ENCODE results near the gene ENTPD7.
"Not testable (repeated sequence)": the region's sequence is repeated elsewhere in the genome, so short reads cannot be mapped to it uniquely, and the experiment has no call there.

ENTPD7 gene

GRCh38 chr10:99733366-99733765, 74.1 kb downstream of the ENTPD7 start:
- Histone ChIP-seq H3K9ac (no peak overlapping the region), H3K27ac (no peak overlapping the region; the same call in 1 of the 2 replicates), H3K79me2 (ENCODE audit: insufficient read depth, low read depth) (peaks cover 10% of the 10 kb centered on the region; the same call in 1 of the 2 replicates), H4K20me1 (ENCODE audit: insufficient read depth) (no peaks in the 10 kb centered on the region), H3K27me3 (ENCODE audit: insufficient read depth, low read depth) (no peaks in the 10 kb centered on the region), H3K4me2 (peak overlapping the region; percentile 58), H2AFZ (ENCODE audit: low read depth) (no peak overlapping the region), H3K36me3 (ENCODE audit: insufficient read depth) (0 out of 2 replicates have a peak, but pooled peaks cover 6% of the 10 kb centered on the region), H3K4me3 (IDR thresholded peaks at IDR 0.05; ENCODE audit: insufficient read depth, low read depth, low read length) (no peak overlapping the region), H3K4me1 (ENCODE audit: low read depth, poor library complexity, severe bottlenecking) (peaks cover 6% of the 10 kb centered on the region)
- no peak for TF ChIP-seq CTCF (conservative IDR thresholded peaks at IDR 0.05; ENCODE audit: low read depth, low read length)

- H4K20me1 ChIP-seq (ENCODE audit: insufficient read depth); H2AFZ ChIP-seq (ENCODE audit: low read depth); H3K9ac ChIP-seq; H3K4me2 ChIP-seq; H3K27me3 ChIP-seq (ENCODE audit: insufficient read depth, low read depth); H3K36me3 ChIP-seq (ENCODE audit: insufficient read depth); H3K4me3 ChIP-seq (IDR thresholded peaks at IDR 0.05; ENCODE audit: insufficient read depth, low read depth, low read length); H3K4me1 ChIP-seq (ENCODE audit: low read depth, poor library complexity, severe bottlenecking); H3K27ac ChIP-seq: not testable (repeated sequence)
- peaks cover 10% of the 10 kb centered on the region; the same call in 1 of the 2 replicates for H3K79me2 ChIP-seq (ENCODE audit: insufficient read depth, low read depth)
These were observed 74.8 kb downstream of the ENTPD7 start for GRCh38 chr10:99734111-99734510.

GRCh38 chr10:99740260-99740659, 81.0 kb downstream of the ENTPD7 start:
- no peak overlapping the region for H2AFZ ChIP-seq (ENCODE audit: low read depth)
- H3K79me2 ChIP-seq (ENCODE audit: insufficient read depth, low read depth): no peaks in the 10 kb centered on the region
- no peak overlapping the region for H3K4me3 ChIP-seq (IDR thresholded peaks at IDR 0.05; ENCODE audit: insufficient read depth, low read depth, low read length)
- no peaks in the 10 kb centered on the region for H3K27me3 ChIP-seq (ENCODE audit: insufficient read depth, low read depth)
- TF ChIP-seq CTCF (conservative IDR thresholded peaks at IDR 0.05; ENCODE audit: low read depth, low read length): no peak
- H3K9ac ChIP-seq: no peak overlapping the region
- H3K36me3 ChIP-seq (ENCODE audit: insufficient read depth): peaks cover 15% of the 10 kb centered on the region; the same call in 1 of the 2 replicates
- H3K4me2 ChIP-seq: no peak overlapping the region
- H3K4me1 ChIP-seq (ENCODE audit: low read depth, poor library complexity, severe bottlenecking): no peaks in the 10 kb centered on the region
- no peaks in the 10 kb centered on the region for H4K20me1 ChIP-seq (ENCODE audit: insufficient read depth)
- H3K27ac ChIP-seq: no peak overlapping the region

DNA sequence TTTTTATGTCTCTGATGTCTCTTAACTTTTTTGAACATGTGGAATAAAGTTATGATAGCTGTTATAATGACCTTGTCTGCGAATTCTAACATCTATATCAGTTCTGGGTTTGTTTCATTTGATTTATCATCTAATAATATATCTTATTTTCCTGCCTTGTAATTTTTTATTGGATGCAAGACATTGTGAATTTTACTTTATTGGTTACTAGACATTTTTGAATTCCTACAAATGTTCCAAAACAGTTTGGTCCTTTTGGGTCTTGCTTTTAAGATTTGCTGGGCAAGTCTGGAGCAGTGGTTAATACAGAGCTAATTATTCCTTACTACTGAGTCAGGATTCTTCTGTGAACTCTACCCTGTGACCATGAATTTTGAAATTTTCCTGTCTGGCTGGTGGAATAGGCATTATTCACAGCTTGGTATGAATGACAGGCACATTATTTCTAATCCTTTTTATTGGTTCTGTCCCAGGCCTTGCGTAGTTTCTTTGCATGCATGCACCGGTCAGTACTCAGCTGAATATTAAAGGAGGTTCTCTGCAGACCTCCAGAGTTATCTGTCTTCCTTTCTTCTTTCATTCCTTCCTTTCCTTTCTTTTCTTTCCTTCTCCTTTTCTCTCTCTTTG, 81.7 kb downstream of the ENTPD7 start:
- no peaks in the 10 kb centered on the region for H4K20me1 ChIP-seq (ENCODE audit: insufficient read depth)
- TF ChIP-seq CTCF (conservative IDR thresholded peaks at IDR 0.05; ENCODE audit: low read depth, low read length): no peak

GRCh38 chr10:99742254-99742653, 82.9 kb downstream of the ENTPD7 start:
- TF ChIP-seq CTCF (conservative IDR thresholded peaks at IDR 0.05; ENCODE audit: low read depth, low read length): no peak
- Histone ChIP-seq H3K9ac (no peak overlapping the region), H3K36me3 (ENCODE audit: insufficient read depth) (peaks cover 11% of the 10 kb centered on the region; the same call in 1 of the 2 replicates), H3K27ac (no peak overlapping the region), H4K20me1 (ENCODE audit: insufficient read depth) (no peaks in the 10 kb centered on the region), H2AFZ (ENCODE audit: low read depth) (no peak overlapping the region), H3K4me1 (ENCODE audit: low read depth, poor library complexity, severe bottlenecking) (no peaks in the 10 kb centered on the region), H3K79me2 (ENCODE audit: insufficient read depth, low read depth) (no peaks in the 10 kb centered on the region), H3K4me2 (no peak overlapping the region), H3K27me3 (ENCODE audit: insufficient read depth, low read depth) (no peaks in the 10 kb centered on the region), H3K4me3 (IDR thresholded peaks at IDR 0.05; ENCODE audit: insufficient read depth, low read depth, low read length) (no peak overlapping the region)

More for the DNA sequence above, 81.7 kb downstream of the ENTPD7 start:
- Histone ChIP-seq H3K9ac (no peak overlapping the region), H3K27ac (no peak overlapping the region), H3K36me3 (ENCODE audit: insufficient read depth) (peaks cover 15% of the 10 kb centered on the region; the same call in 1 of the 2 replicates), H3K4me2 (no peak overlapping the region), H3K27me3 (ENCODE audit: insufficient read depth, low read depth) (no peaks in the 10 kb centered on the region), H2AFZ (ENCODE audit: low read depth) (no peak overlapping the region), H3K79me2 (ENCODE audit: insufficient read depth, low read depth) (no peaks in the 10 kb centered on the region), H3K4me3 (IDR thresholded peaks at IDR 0.05; ENCODE audit: insufficient read depth, low read depth, low read length) (no peak overlapping the region), H3K4me1 (ENCODE audit: low read depth, poor library complexity, severe bottlenecking) (no peaks in the 10 kb centered on the region)
